ENCODE data around the gene SLC25A26. TPM values are rescaled to one million over a fixed set of nuclear protein-coding genes. Genes with fewer than 3 reads are reported as not detected.

SLC25A26 gene
- total RNA-seq, 2 donors from 2014 or later: 17.1 to 17.8 TPM

DNA sequence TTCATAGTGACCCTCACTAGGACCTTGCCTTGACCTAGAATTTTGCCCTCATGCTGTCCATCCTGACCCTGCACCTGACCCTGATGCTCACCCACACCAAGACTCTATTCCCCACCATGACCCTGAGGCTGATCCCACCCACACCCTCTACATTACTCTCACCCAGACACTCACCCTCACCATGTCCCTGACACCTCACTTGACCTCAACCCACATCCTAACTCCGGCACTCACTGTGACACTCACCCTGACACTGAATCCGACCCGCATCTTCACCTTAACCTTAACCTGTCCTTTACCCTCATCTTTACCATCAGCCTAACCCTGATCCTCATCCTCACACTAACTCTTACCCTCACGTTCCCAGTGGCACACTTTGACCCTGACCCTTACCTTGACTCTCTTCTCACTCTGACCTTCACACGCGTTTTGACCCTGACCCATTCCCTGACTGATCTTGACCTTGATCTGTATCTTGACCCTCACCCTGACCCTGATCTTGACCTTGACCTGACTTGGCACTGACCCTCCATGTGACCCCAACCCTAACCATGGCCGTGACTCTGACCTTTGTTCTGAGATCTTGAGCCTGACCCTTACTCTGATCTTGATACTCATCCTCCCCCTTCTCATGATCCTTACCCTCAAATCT lies 22.2 kb upstream of the SLC25A26 start:
- no peak overlapping the region for H3K9ac ChIP-seq (ENCODE audit: low read depth in 2 of 2, low read length in 2 of 2)
- TF ChIP-seq, protein P1, sequence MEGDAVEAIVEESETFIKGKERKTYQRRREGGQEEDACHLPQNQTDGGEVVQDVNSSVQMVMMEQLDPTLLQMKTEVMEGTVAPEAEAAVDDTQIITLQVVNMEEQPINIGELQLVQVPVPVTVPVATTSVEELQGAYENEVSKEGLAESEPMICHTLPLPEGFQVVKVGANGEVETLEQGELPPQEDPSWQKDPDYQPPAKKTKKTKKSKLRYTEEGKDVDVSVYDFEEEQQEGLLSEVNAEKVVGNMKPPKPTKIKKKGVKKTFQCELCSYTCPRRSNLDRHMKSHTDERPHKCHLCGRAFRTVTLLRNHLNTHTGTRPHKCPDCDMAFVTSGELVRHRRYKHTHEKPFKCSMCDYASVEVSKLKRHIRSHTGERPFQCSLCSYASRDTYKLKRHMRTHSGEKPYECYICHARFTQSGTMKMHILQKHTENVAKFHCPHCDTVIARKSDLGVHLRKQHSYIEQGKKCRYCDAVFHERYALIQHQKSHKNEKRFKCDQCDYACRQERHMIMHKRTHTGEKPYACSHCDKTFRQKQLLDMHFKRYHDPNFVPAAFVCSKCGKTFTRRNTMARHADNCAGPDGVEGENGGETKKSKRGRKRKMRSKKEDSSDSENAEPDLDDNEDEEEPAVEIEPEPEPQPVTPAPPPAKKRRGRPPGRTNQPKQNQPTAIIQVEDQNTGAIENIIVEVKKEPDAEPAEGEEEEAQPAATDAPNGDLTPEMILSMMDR (IDR thresholded peaks at IDR 0.05): no peak
- H3K27ac ChIP-seq: no peak overlapping the region
- no peaks in the 10 kb centered on the region for H3K9me3 ChIP-seq
- no peak for DNase-seq
- no peaks in the 10 kb centered on the region for H3K27me3 ChIP-seq
- intact Hi-C loops (cut with DNase I): no loop called here
- no peak overlapping the region for H3K4me3 ChIP-seq
- H3K36me3 ChIP-seq: no peaks in the 10 kb centered on the region
- H3K4me1 ChIP-seq: no peaks in the 10 kb centered on the region

DNA sequence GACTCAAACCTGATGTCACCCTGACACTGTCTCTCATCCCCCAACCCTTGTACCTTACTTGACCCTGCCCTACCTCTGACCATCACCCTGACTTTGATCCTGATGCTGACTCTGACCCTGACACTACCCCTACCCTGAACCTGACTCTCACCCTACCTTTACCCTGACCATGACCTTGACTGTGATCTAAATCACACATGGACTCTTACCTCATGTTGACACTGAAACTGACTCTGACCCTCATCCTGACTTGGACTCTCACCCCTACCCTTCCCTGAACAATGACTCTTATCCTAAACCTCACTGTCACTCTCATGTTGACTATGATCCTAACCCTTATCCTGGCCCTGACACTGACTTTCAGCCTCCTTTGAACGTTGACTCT lies 21.7 kb upstream of the SLC25A26 start:
- intact Hi-C loops (cut with DNase I): no loop called here
- TF ChIP-seq, protein P1 (IDR thresholded peaks at IDR 0.05): no peak

DNA sequence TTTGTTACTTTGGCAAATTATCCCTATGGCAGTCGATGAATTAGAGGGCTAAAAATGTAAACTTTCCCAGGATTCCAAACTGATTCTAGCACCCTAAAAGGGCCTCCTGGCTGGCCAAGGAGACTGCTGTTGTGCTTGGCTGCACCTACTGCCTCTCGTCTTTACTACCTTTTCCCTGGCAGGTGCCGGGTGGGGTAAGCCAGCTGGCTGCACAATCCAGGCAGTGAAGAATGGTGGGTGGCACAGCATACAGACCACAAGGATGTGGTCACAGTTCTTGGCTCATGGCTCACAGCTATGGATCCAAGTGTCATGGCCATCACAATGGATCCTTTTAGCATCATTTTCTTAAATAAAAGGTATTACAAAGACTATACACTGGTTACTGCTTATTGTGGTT lies 20.7 kb upstream of the SLC25A26 start:
- no peaks in the 10 kb centered on the region for H3K36me3 ChIP-seq
- H3K4me3 ChIP-seq: no peak overlapping the region
- intact Hi-C loops (cut with DNase I): no loop called here
- H3K4me1 ChIP-seq: no peaks in the 10 kb centered on the region
- H3K9ac ChIP-seq (ENCODE audit: low read depth in 2 of 2, low read length in 2 of 2): no peak overlapping the region
- H3K27me3 ChIP-seq: no peaks in the 10 kb centered on the region
- TF ChIP-seq, protein P1 (IDR thresholded peaks at IDR 0.05): no peak
- DNase-seq: no peak
- H3K27ac ChIP-seq: no peak overlapping the region
- H3K9me3 ChIP-seq: no peaks in the 10 kb centered on the region

More for the DNA sequence above, 21.7 kb upstream of the SLC25A26 start:
- Histone ChIP-seq H3K9me3 (no peaks in the 10 kb centered on the region), H3K4me3 (no peak overlapping the region), H3K4me1 (no peaks in the 10 kb centered on the region), H3K9ac (ENCODE audit: low read depth in 2 of 2, low read length in 2 of 2) (no peak overlapping the region), H3K27ac (no peak overlapping the region), H3K36me3 (no peaks in the 10 kb centered on the region), H3K27me3 (no peaks in the 10 kb centered on the region)
- no peak for DNase-seq

DNA sequence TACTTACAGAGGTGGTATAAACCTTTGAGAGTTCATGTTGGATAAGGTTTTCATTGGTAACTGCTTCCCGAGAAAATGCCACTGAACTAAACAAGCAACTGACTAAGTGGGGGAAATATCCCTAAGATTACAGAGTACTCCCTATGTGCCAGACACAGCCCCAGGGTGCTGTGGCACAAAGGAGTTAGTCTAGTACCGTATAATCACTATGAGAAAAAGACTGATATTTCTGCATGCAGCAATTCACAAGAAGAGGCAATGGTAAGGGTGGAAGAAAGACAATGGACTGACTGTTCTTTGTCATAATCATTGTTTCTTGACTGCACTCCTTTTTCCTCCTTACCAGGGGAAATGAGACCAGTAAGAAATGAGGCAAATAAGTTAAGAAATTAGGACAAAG lies 20.0 kb upstream of the SLC25A26 start:
- Histone ChIP-seq H3K4me1 (no peaks in the 10 kb centered on the region), H3K9ac (ENCODE audit: low read depth in 2 of 2, low read length in 2 of 2) (no peak overlapping the region), H3K27me3 (no peaks in the 10 kb centered on the region), H3K4me3 (no peak overlapping the region), H3K36me3 (no peaks in the 10 kb centered on the region), H3K9me3 (no peaks in the 10 kb centered on the region), H3K27ac (no peak overlapping the region)
- TF ChIP-seq, protein P1 (IDR thresholded peaks at IDR 0.05): no peak
- intact Hi-C loops (cut with DNase I): no loop called here
- no peak for DNase-seq

DNA sequence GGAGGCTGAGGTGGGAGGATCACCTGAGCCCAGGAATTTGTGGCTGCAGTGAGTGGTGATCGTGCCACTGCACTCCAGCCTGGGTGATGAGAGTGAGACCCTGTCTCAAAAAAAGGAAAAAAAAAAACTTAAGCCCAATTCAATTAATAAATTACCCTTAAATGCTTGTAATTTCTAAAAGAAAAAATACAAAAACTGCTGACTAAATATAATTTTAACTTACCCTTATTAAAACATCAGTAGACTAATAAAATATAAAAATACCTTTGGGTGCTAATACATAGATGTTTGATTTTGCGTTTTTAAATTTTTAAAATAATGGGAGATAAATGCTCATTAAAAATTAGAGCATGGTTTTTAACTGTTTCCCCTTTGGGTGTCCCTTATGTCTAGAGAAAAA lies 17.5 kb upstream of the SLC25A26 start:
- TF ChIP-seq, protein P1 (IDR thresholded peaks at IDR 0.05): no peak
- Histone ChIP-seq H3K9me3 (no peaks in the 10 kb centered on the region), H3K27me3 (no peaks in the 10 kb centered on the region), H3K4me1 (no peaks in the 10 kb centered on the region), H3K36me3 (no peaks in the 10 kb centered on the region), H3K27ac (no peak overlapping the region), H3K4me3 (no peak overlapping the region), H3K9ac (ENCODE audit: low read depth in 2 of 2, low read length in 2 of 2) (no peak overlapping the region)
- intact Hi-C loops (cut with DNase I): no loop called here
- DNase-seq: no peak

All from colonic mucosa (tissue), 4 donors.